K562 (cell line): ENCODE data around the gene ANKRD45. TPM values are rescaled to one million over a fixed set of nuclear protein-coding genes. Genes with fewer than 3 reads are reported as not detected.

Experiments
- CXXC5 ChIP-seq: fragments of 250-450 bp; sonication (Bioruptor Pico); IDR thresholded peaks from 2 replicates; pipeline ENCODE4 v1.8.0; 2022; ENCODE audit warnings: inconsistent platforms, mild to moderate bottlenecking, moderate library complexity
- IFI16 ChIP-seq: fragments of 250-450 bp; sonication (Bioruptor Pico); IDR thresholded peaks from 2 replicates; pipeline ENCODE4 v2.1.2; 2022; ENCODE audit warnings: mild to moderate bottlenecking, inconsistent platforms
- KLF10 ChIP-seq: fragments of 250-450 bp; sonication (Bioruptor Pico); IDR thresholded peaks from 2 replicates; pipeline ENCODE4 v1.6.1; 2021; ENCODE audit warnings: matching md5 sums
- NR2F6 ChIP-seq: fragments of 450-650 bp; formaldehyde crosslinking; IDR thresholded peaks from 2 replicates; pipeline ENCODE4 v1.4.0; 2020; ENCODE audit warnings: mild to moderate bottlenecking
- SLC30A9 ChIP-seq: fragments of 250-450 bp; sonication (Bioruptor Pico); IDR thresholded peaks from 2 replicates; pipeline ENCODE4 v1.8.0; 2022; ENCODE audit warnings: mild to moderate bottlenecking, moderate library complexity
- YBX1 ChIP-seq: fragments of 450-650 bp; IDR thresholded peaks from 2 replicates; pipeline ENCODE4 v1.7.1; 2016; ENCODE audit warnings: mild to moderate bottlenecking
- ZNF24 ChIP-seq: fragments of 450-650 bp; IDR thresholded peaks from 2 replicates; pipeline ENCODE4 v1.6.1; 2016
- ZNF282 ChIP-seq: sonication (generic); formaldehyde crosslinking; IDR thresholded peaks from 2 replicates; pipeline ENCODE4 v1.8.1; 2023; ENCODE audit warnings: missing genetic modification reagents
- ZNF316 ChIP-seq: fragments of 450-650 bp; IDR thresholded peaks from 2 replicates; pipeline ENCODE4 v1.6.1; 2016
- ZNF324 ChIP-seq: fragments of 250-450 bp; sonication (Bioruptor Pico); IDR thresholded peaks from 2 replicates; pipeline ENCODE4 v1.4.0; 2020; ENCODE audit warnings: mild to moderate bottlenecking
- ZNF41 ChIP-seq: fragments of 250-450 bp; sonication (Bioruptor Pico); conservative IDR thresholded peaks from 2 replicates; pipeline ENCODE4 v1.4.0; 2020; ENCODE audit warnings: mild to moderate bottlenecking
- ZNF764 ChIP-seq: fragments of 250-450 bp; sonication (Bioruptor Pico); IDR thresholded peaks from 2 replicates; pipeline ENCODE4 v1.4.0; 2020; ENCODE audit warnings: low read depth, mild to moderate bottlenecking, moderate library complexity
- polyA plus RNA-seq, 8 experiments: library from polyadenylated mRNA; depleted of rRNA in 4 of 8; stranded (reverse) in 5 of 8; unstranded in 3 of 8; fragments of >200 nt; fragmentation: Nextera tagmentation in 2 of 8; fragmentation: Illumina TruSeq in 1 of 8; extraction: Ambion mirVana in 2 of 8; extraction: Trizol in 1 of 8; gene quantifications; 2 replicates each; pipeline versions ENCODE4 v1.2.1 to v1.2.3, GENCODE V29; 2011 to 2014; ENCODE audit warnings: inconsistent platforms in 1 of 8, missing spikeins in 1 of 8
- total RNA-seq, 7 experiments: library from RNA; depleted of rRNA in 6 of 7; stranded (reverse); fragments of >200 nt in 6 of 7; fragmentation: Illumina TruSeq in 2 of 7; extraction: Trizol in 2 of 7; gene quantifications; 2 replicates each; pipeline versions ENCODE4 v1.2.1 to v1.2.3, GENCODE V29; 2011 to 2021; ENCODE audit warnings: low replicate concordance in 1 of 7
- TF ChIP-seq, protein P1 (sequence below): fragments of 450-650 bp; IDR thresholded peaks from 2 replicates; pipeline ENCODE4 v1.6.1; 2016; ENCODE audit warnings: mild to moderate bottlenecking, moderate library complexity
- TF ChIP-seq, protein P2 (sequence below), 2 experiments: fragments of 150-350 bp in 1 of 2; IDR thresholded peaks; 2 replicates each; pipeline ENCODE4 v1.6.1; 2012 to 2016; ENCODE audit warnings: low read depth in 2 of 2, low read length in 2 of 2, mild to moderate bottlenecking in 1 of 2, moderate library complexity in 1 of 2

ANKRD45 gene
- total and polyA plus RNA-seq, 9 of the 15 experiments (the other 6 are each of a cell fraction or from before 2014, with no cell fraction given), result 0.10 to 0.30 (median 0.11) TPM; not detected in 2

DNA sequence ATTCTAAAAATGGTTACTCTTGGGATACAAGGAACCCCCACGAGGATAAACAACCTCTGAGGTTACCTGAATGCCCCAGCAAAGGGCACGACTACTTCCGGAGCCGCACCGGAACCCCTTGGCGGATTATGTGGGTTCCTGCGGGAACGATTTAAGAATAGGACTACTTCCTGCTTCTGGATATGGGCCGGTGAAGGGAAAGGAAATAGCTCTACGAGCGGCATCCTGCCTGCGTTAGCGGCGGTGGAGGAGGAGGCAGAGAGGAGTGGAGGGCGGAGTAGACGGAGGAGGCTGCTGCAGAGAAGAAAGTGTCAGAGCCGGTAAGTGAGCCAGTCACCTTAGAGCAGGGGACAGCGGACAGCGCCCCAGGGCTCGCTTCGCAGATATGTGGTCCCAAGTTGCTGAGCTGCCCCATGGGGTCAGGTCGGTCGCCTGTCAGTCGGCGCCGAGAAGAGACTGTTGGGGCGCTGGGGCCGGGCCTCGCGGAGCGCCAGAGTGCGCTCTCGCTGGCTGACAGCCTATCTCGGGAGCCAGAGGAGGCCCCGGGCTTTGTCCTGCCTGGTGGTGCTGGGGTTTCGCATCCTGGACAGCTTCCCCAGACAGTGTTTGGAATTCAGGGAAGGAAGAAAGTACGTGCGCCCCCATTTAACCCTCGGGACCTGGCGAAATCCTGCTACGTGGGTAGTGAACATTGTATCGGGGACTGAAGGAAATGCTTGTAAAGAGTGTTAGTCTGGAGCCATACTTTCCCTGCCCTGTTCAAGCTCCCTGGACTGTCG, 45.3 kb upstream of the ANKRD45 start, which contains the start of gene KLHL20 (continued):
- TF ChIP-seq, protein P1, sequence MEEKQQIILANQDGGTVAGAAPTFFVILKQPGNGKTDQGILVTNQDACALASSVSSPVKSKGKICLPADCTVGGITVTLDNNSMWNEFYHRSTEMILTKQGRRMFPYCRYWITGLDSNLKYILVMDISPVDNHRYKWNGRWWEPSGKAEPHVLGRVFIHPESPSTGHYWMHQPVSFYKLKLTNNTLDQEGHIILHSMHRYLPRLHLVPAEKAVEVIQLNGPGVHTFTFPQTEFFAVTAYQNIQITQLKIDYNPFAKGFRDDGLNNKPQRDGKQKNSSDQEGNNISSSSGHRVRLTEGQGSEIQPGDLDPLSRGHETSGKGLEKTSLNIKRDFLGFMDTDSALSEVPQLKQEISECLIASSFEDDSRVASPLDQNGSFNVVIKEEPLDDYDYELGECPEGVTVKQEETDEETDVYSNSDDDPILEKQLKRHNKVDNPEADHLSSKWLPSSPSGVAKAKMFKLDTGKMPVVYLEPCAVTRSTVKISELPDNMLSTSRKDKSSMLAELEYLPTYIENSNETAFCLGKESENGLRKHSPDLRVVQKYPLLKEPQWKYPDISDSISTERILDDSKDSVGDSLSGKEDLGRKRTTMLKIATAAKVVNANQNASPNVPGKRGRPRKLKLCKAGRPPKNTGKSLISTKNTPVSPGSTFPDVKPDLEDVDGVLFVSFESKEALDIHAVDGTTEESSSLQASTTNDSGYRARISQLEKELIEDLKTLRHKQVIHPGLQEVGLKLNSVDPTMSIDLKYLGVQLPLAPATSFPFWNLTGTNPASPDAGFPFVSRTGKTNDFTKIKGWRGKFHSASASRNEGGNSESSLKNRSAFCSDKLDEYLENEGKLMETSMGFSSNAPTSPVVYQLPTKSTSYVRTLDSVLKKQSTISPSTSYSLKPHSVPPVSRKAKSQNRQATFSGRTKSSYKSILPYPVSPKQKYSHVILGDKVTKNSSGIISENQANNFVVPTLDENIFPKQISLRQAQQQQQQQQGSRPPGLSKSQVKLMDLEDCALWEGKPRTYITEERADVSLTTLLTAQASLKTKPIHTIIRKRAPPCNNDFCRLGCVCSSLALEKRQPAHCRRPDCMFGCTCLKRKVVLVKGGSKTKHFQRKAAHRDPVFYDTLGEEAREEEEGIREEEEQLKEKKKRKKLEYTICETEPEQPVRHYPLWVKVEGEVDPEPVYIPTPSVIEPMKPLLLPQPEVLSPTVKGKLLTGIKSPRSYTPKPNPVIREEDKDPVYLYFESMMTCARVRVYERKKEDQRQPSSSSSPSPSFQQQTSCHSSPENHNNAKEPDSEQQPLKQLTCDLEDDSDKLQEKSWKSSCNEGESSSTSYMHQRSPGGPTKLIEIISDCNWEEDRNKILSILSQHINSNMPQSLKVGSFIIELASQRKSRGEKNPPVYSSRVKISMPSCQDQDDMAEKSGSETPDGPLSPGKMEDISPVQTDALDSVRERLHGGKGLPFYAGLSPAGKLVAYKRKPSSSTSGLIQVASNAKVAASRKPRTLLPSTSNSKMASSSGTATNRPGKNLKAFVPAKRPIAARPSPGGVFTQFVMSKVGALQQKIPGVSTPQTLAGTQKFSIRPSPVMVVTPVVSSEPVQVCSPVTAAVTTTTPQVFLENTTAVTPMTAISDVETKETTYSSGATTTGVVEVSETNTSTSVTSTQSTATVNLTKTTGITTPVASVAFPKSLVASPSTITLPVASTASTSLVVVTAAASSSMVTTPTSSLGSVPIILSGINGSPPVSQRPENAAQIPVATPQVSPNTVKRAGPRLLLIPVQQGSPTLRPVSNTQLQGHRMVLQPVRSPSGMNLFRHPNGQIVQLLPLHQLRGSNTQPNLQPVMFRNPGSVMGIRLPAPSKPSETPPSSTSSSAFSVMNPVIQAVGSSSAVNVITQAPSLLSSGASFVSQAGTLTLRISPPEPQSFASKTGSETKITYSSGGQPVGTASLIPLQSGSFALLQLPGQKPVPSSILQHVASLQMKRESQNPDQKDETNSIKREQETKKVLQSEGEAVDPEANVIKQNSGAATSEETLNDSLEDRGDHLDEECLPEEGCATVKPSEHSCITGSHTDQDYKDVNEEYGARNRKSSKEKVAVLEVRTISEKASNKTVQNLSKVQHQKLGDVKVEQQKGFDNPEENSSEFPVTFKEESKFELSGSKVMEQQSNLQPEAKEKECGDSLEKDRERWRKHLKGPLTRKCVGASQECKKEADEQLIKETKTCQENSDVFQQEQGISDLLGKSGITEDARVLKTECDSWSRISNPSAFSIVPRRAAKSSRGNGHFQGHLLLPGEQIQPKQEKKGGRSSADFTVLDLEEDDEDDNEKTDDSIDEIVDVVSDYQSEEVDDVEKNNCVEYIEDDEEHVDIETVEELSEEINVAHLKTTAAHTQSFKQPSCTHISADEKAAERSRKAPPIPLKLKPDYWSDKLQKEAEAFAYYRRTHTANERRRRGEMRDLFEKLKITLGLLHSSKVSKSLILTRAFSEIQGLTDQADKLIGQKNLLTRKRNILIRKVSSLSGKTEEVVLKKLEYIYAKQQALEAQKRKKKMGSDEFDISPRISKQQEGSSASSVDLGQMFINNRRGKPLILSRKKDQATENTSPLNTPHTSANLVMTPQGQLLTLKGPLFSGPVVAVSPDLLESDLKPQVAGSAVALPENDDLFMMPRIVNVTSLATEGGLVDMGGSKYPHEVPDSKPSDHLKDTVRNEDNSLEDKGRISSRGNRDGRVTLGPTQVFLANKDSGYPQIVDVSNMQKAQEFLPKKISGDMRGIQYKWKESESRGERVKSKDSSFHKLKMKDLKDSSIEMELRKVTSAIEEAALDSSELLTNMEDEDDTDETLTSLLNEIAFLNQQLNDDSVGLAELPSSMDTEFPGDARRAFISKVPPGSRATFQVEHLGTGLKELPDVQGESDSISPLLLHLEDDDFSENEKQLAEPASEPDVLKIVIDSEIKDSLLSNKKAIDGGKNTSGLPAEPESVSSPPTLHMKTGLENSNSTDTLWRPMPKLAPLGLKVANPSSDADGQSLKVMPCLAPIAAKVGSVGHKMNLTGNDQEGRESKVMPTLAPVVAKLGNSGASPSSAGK, result peak; percentile 75
- TF ChIP-seq ZNF764 (0 out of 2 replicates have a peak, but pooled peaks have one; percentile 39), CXXC5 (CRISPR knock-in tag) (peak; percentile 88), ZNF324 (CRISPR knock-in tag) (no peak; the same call in 1 of the 2 replicates), ZNF316 (peak; percentile 58), ZNF24 (peak; percentile 85), ZNF41 (CRISPR knock-in tag) (no peak), IFI16 (CRISPR knock-in tag) (0 out of 2 replicates have a peak, but pooled peaks have one; percentile 32), ZNF282 (CRISPR knock-in tag) (no peak), YBX1 (no peak), NR2F6 (0 out of 2 replicates have a peak, but pooled peaks have one; percentile 41), KLF10 (CRISPR knock-in tag) (no peak), SLC30A9 (CRISPR knock-in tag) (no peak)
- TF ChIP-seq, protein P2, sequence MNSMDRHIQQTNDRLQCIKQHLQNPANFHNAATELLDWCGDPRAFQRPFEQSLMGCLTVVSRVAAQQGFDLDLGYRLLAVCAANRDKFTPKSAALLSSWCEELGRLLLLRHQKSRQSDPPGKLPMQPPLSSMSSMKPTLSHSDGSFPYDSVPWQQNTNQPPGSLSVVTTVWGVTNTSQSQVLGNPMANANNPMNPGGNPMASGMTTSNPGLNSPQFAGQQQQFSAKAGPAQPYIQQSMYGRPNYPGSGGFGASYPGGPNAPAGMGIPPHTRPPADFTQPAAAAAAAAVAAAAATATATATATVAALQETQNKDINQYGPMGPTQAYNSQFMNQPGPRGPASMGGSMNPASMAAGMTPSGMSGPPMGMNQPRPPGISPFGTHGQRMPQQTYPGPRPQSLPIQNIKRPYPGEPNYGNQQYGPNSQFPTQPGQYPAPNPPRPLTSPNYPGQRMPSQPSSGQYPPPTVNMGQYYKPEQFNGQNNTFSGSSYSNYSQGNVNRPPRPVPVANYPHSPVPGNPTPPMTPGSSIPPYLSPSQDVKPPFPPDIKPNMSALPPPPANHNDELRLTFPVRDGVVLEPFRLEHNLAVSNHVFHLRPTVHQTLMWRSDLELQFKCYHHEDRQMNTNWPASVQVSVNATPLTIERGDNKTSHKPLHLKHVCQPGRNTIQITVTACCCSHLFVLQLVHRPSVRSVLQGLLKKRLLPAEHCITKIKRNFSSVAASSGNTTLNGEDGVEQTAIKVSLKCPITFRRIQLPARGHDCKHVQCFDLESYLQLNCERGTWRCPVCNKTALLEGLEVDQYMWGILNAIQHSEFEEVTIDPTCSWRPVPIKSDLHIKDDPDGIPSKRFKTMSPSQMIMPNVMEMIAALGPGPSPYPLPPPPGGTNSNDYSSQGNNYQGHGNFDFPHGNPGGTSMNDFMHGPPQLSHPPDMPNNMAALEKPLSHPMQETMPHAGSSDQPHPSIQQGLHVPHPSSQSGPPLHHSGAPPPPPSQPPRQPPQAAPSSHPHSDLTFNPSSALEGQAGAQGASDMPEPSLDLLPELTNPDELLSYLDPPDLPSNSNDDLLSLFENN (IDR thresholded peaks at IDR 0.05; ENCODE audit: low read depth in 2 of 2, low read length in 2 of 2), result peak in 1 of 2 experiments; percentile 81; a peak in 1 of 4 replicates
